ENCODE measurements around the gene DBNDD2.

- TF ChIP-seq CTCF (IDR thresholded peaks at IDR 0.05) (peak; percentile 81 to 97 (median 90)), POLR2A (IDR thresholded peaks at IDR 0.05) (no peak), POLR2AphosphoS5 (IDR thresholded peaks at IDR 0.05) (peak; percentile 15 to 78 (median 62))
Observed at GRCh38 chr20:45373353-45374100, 34.6 kb upstream of the DBNDD2 start.
